SK-N-MC (cell line): ENCODE results near the gene MIOX.

Experiments
- EZH2 ChIP-seq: fragments of 200-600 bp; sonication (generic); IDR thresholded peaks from one replicate; pipeline ENCODE4 v1.6.1; 2017; ENCODE audit warnings: antibody characterized with exemption
- FOXP2 ChIP-seq: optimal IDR thresholded peaks from 2 replicates; pipeline ENCODE3; 2011; ENCODE audit warnings: mild to moderate bottlenecking, moderate library complexity; ENCODE audit not compliant: insufficient read depth; ENCODE audit errors: extremely low read length, control extremely low read depth
- POLR2AphosphoS5 ChIP-seq: IDR thresholded peaks from 2 replicates; pipeline ENCODE4 v1.6.1; 2012; ENCODE audit warnings: mild to moderate bottlenecking, low read depth, low read length, borderline replicate concordance

GRCh38 chr22:50537765-50538164 is 51.1 kb downstream of the MIOX start:
- TF ChIP-seq POLR2AphosphoS5 (no peak), EZH2 (no peak), FOXP2 (no peak)
